Cerebellar nuclear complex (tissue), 1 donor: ENCODE measurements around the gene RITA1.

Experiments used
- DNase-seq, 2 experiments: peaks; one replicate each; lab custom pipeline; 2025; lab: John Stamatoyannopoulos, UW

RITA1 gene

DNA sequence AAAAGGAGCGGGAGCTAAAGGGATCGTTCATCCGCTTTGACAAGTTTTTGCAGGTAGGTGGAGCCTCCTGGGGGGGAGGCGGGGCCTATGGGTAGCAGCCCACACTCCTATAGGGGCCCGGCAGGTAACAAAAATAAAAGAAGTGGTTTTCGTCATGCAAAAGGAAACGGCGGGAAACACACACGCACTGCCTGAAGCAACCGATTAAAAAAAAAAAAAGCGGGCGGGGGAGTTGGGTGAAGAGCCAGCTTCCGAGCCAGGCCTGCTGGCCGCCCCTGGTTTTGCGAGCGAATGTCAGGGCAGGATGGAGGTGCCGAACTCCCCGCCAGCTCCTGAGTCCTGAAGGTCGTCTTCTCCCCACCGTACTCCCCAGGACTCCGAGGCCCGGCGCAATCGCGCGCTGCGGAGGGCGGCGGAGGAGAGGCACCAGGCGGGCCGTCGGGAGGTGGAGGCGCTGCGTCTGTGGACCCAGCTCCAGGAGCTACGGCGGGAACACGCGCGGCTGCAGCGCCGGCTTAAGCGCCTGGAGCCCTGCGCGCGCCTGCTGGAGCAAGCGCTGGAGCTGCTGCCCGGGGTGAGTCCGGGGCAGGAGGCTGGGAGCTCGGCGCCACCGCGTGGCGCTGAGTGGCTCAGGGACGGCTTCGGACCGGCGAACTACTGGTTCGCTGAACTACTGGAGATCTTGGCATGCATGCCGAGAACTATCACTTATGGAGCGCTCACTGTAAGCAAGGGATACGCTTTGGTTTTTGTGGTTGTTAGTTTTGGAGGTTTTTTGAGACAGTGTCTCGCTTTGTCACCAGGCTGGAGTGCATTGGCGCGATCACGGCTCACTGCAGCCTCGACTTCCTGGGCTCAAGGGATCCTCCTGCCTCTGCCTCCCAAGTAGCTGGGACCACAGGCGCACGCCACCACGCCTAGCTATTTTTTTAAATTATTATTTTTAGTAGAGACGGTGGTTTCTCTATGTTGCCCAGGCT, 32.4 kb upstream of the RITA1 start:
- DNase-seq, result peak in 1 of 2 experiments; percentile 11

GRCh38 chr12:113154351-113154973, 31.1 kb upstream of the RITA1 start:
- no peak for DNase-seq

- DNase-seq, result no peak
These were observed 30.5 kb upstream of the RITA1 start for GRCh38 chr12:113155060-113155459.

GRCh38 chr12:113155646-113156045, 29.9 kb upstream of the RITA1 start:
- no peak for DNase-seq

GRCh38 chr12:113157218-113157859, 28.2 kb upstream of the RITA1 start:
- DNase-seq, result no peak

DNA sequence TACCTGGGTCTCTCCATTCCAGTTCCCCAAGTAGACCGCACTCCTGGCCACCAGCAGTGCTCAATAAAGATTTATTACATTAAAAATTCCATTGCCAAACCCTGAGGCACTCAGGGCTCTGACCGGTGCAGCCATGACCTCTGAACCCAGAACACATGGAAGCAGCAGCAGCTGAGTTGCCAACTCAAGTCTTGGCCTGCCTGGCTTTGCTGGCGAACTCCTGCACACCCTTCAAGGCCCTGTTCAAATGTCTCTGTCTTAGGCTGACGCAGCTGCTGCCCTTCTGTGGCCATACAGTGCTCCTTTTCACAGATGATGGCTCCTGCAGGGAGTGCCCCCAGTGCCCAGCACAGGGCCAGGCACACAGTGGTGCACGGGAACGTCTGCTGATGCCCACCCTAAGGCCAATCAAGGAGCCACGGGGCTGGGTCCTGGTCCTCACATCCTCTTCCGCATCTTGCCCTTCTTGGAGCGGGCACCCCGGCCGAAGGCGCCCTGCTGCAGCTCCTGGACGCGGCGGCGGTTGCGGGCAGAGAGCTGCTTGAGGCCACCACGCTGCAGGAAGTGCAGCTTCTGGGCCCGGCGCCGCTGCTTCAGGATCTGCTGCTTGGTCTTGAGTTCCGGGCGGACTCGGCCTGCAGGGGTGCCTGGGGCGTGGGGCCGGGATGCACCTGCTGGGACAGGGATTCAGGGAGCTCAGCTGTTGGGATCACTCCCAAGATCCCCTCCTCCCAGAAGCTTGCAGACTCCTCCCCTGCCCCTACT, 26.9 kb upstream of the RITA1 start:
- no peak for DNase-seq

DNA sequence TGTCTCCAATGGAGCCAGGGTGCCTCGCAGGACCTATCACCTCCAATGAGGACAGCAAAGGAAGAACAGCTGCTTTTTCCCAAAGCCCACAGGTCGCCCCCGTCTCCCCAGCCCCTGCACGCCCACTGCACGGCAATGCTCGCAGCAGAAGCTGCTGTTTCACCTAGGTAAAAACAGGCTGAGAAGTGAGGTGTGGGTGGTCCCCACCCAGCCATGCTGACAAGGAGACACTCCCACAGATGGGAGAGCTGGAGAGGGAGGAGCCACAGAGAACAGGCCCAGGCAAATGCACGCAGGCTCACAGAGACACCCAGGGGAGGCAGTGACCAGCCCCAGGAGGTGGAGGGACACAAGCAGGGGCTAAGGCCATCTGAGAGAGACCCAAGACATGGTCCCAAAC, 25.6 kb upstream of the RITA1 start:
- no peak for DNase-seq

DNA sequence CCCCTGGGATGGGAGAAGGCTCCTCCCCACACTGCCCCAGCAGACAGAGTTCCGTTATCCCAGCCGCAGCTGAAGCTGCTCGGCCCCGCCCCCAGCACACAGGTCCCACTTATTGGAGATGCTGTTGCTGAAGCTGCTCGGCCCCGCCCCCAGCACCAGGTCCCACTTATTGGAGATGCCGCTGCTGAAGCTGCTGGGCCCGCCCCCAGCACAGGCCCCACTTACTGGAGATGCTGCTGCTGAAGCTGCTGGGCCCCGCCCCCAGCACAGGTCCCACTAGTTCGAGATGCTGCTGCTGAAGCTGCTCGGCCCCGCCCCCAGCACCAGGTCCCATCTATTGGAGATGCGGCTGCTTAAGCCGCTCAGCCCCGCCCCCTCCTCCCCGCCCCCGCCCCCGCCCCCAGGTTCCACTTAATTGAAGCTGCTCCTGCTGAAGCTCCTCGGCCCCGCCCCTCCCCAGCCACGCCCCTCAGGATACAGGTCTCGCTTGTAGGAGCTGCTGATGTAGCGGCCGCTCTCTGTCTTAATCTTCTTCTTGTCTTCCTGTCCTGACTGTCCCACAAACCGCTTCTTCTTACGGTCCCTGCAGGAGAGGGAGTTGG, 24.0 kb upstream of the RITA1 start:
- no peak for DNase-seq

DNA sequence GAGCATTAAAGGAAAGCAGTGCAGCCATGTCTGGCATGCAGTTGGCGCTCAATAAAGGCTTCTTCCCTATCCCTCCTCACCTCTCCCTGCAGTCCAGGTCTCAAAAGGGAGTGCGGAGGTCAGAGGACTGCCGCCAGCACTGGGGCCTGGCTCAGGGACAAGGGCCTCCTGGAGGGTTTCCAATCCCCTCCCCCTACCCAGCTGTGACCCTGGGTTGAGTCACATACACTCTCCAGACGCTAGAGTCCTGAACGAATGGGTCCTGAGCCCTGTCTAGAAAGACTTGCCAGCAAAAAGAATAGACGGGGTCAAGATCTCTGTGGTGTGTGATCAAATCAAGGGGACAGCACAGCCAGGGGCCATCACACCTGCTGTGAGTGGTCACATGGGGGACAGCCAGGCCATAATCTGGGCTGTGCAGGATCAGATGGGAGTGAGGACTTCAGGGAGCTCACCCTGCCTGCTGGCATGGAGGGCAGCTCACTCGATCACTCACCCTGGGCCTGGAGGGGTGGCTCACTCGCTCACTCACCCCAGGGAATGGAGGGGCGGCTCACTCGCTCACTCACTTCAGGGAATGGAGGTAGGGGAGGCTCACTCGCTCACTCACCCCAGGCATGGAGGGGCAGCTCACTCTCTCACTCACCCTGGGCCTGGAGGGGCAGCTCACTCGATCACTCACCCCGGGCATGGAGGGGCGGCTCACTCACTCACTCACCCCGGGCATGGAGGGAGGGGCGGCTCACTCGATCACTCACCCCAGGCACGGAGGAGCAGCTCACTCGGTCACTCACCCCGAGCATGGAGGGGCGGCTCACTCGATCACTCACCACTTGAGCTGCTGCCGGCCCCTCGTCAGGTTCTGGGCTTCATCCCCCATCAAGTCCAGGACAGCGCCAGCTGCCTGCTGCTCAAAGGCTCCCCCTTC, 23.2 kb upstream of the RITA1 start:
- DNase-seq, result no peak

DNA sequence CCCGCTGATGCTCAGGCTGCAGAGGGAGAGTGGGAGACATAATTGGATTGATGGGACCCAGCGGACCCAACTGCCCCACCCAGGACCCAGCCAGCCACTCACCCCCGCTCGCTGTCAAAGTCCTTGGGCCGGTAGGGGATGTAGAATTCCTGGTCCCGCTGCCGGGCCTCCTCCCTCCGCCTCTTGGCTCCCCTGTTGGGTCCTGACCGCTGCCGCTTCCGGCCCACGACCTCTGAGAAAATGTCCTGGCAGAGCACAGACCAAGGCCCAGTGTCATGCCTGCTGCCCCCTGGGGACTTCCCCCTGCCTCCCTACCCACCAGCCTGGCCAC, 22.5 kb upstream of the RITA1 start:
- no peak for DNase-seq

GRCh38 chr12:113164014-113164413, 21.5 kb upstream of the RITA1 start:
- no peak for DNase-seq

GRCh38 chr12:113165521-113166450, 19.7 kb upstream of the RITA1 start:
- no peak for DNase-seq

- DNase-seq, result no peak
These were observed 17.7 kb upstream of the RITA1 start for GRCh38 chr12:113167868-113168267.

DNA sequence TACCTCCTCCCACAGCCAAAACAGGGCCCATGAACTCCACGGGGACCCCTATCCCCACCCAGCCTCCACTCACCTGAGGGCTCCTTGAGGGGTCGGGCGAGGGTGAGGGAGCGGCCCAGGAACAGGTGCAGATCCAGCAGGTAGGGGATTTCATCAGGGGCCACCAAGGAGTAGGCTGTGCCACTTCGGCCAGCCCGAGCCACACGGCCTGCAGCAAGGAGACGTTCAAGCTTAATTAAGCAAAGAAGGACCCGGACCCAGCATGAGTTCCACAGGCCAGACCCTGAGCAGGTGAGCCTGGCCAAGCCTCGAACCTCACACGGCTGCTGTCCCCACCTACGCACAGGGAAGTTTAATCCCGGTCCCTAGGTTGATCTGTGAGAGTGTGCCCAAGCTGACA, 15.8 kb upstream of the RITA1 start:
- no peak for DNase-seq

DNA sequence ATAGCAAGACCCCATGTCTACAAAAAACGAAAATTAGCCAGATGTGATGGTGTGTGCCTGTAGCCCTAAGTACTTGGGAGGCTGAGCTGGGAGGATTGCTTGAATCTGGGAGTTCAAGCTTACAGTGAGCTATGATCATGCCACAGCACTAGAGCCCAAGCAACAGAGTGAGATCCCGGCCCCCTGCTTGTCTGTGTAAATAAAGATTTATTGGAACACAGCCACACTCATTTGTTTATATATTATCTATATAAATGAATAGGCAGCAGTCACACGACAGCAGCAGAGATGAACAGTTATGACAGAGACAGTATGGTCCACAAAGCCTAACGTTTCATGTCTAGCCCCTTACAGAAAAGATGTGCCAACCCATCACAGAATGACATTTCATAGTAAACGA, 15.1 kb upstream of the RITA1 start:
- DNase-seq, result no peak

- no peak for DNase-seq
These were observed 14.6 kb upstream of the RITA1 start for GRCh38 chr12:113170926-113171325.

- no peak for DNase-seq
These were observed 14.0 kb upstream of the RITA1 start for GRCh38 chr12:113171543-113171942.

- DNase-seq, result no peak
These were observed 13.3 kb upstream of the RITA1 start for GRCh38 chr12:113172185-113172584.

DNA sequence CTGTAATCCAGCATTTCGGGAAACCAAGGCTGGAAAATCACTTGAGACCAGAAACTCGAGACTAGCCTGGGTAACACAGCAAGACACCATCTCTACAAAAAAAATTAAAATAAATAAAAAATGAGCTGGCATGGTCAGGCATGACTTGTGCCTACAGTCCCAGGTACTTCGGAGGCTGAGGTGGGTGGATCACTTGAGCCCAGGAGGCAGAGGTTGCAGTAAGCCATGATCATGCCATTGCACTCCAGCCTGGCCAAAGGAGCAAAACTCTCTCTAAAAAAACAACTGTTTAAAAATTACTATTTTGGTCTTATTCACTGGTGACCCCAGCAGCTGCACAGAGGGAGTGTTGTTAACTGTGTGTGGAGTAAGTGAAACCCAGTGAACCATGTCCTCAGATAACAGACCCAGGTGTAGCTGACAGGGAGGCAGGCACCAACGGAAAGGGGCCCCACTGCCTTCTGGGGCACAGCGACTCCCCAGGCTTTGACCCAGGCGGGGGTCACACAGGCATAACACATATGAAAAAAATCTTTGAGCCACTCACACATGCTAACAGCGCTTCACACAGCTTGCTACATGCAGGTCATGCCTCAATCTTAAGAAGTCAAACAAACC, 12.3 kb upstream of the RITA1 start:
- no peak for DNase-seq
